GM18502 (cell line): Measurements from ENCODE around the gene TUBB8B.
"Not testable (repeated sequence)": the region's sequence is repeated elsewhere in the genome, so short reads cannot be mapped to it uniquely, and the experiment has no call there.

Source experiments
- ATAC-seq: cut with Tn5 transposase; IDR thresholded peaks from one replicate; pipeline ENCODE4 v1.9.1; 2021; ENCODE audit warnings: mild to moderate bottlenecking; ENCODE audit not compliant: unreplicated experiment, poor library complexity

TUBB8B gene

DNA sequence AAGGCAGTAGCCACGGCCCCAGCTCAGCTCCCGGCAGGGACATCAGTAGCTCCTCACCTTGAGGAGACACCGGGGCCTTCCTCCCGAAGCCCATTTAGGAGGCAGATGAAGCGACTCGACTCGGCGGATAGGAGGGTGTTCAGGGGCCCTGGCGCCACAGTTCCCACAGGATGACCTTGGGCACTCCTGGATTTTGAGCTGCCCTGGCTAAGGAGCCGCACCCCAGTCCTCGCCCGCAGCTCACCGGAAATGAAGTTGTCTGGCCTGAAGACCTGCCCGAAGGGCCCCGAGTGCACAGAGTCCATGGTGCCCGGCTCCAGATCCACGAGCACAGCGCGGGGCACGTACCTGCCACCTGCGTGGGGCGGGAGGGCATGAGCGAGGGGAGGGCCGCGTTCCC is 719 bp downstream of the TUBB8B start:
- not testable (repeated sequence) for ATAC-seq

DNA sequence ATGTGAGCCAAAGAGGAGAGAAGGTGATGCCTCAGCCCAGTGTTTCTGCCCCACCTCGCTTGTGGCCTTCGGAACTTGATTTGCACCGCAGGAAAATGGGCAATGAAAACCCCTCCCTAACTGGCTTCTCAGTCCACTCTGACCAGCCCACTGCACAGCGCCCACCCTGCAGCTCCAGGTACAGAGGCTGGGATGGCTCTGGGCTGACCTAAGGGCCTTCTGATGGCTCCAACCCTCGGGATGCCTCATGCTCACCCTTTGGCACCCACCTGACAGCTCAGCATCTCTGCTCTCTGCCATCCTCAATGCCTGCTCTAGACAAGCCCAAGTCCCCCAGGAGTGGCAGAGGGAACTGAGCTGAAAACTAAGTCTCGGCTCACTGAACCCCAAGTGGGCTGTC is 36.2 kb downstream of the TUBB8B start:
- ATAC-seq: not testable (repeated sequence)

- ATAC-seq: not testable (repeated sequence)
Measured at GRCh38 chr18:12773-13172, 36.6 kb downstream of the TUBB8B start.

GRCh38 chr18:11383-12274 is 37.8 kb downstream of the TUBB8B start:
- not testable (repeated sequence) for ATAC-seq

DNA sequence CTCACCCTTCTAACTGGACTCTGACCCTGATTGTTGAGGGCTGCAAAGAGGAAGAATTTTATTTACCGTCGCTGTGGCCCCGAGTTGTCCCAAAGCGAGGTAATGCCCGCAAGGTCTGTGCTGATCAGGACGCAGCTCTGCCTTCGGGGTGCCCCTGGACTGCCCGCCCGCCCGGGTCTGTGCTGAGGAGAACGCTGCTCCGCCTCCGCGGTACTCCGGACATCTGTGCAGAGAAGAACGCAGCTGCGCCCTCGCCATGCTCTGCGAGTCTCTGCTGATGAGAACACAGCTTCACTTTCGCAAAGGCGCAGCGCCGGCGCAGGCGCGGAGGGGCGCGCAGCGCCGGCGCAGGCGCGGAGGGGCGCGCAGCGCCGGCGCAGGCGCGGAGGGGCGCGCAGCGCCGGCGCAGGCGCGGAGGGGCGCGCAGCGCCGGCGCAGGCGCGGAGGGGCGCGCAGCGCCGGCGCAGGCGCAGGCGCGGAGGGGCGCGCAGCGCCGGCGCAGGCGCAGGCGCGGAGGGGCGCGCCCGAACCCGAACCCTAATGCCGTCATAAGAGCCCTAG is 38.7 kb downstream of the TUBB8B start:
- ATAC-seq: not testable (repeated sequence)

DNA sequence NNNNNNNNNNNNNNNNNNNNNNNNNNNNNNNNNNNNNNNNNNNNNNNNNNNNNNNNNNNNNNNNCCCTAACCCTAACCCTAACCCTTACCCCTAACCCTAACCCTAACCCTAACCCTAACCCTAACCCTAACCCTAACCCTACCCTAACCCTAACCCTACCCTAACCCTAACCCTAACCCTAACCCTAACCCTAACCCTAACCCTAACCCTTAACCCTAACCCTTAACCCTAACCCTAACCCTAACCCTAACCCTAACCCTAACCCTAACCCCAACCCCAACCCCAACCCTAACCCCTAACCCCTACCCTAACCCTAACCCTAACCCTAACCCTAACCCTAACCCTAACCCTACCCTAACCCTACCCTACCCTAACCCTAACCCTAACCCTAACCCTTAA is 39.5 kb downstream of the TUBB8B start:
- not testable (repeated sequence) for ATAC-seq
